ENCODE data around the gene RALGAPA2. TPM values are rescaled to one million over a fixed set of nuclear protein-coding genes. Genes with fewer than 3 reads are reported as not detected.
A peak's percentile ranks its signal among the peaks of the same experiment; 100 is the strongest.

The RALGAPA2 gene
- total RNA-seq, 4 donors from 2014 or later: 89.7 to 126 (median 97.8) TPM

DNA sequence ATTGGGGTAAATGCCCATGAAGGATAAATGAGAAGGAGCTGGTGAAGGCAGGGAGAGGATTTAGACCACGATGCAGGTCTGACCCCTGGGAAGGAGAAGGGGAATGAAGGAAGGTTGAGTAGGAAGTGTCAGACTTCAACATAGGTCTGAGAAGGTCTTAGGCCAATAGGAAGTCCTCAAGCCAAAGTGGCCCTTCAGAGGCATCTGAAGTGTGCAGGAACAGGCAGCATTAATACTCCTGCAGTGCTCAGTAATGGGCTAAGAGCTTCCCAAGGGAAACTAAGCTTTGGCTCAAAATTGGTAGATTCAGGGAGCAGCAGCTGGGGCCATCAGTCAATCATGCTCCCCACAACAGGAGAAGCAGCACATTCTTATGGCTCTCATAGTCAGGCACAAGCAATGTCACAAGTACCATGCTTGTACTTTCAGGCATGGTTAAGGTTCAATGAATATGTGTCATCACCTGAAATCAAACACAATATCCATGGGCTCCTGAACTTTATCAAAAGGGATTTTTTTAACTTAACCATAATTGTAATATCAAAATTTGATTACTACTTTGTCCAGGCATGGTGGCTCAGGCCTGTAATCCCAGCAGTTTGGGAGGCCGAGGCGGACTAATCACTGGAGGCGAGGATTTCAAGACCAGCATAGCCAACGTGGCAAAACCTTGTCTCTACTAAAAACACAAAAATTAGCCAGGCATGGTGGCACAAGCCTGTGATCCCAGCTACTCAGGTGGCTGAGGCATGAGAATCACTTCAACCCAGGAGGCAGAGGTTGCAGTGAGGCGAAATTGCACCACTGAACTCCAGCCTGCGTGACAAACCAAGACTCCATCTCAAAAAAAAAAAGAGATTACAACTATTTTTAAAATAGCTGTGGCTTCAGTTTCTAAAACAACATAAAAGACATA is 9.9 kb downstream of the RALGAPA2 start:
- 65 to 72% methylated on average over 7 of the region's 7 CpGs for WGBS, 2 donors
- DNase-seq: peak; percentile 65 to 69
- Histone ChIP-seq H3K9me3 (no peaks in the 10 kb centered on the region), H3K36me3 (no peaks in the 10 kb centered on the region), H3K27ac (peak overlapping the region; percentile 56 to 71 (median 68)), H3K4me1 (peaks cover 19 to 47% of the 10 kb centered on the region in 2 donors), H3K4me3 (replicated peaks in 1 of 3) (no peak overlapping the region), H3K27me3 (no peaks in the 10 kb centered on the region)
- intact Hi-C loops (cut with DNase I): no loop called here
- no peak for TF ChIP-seq POLR2A (IDR thresholded peaks at IDR 0.05)
- TF ChIP-seq, protein P1, sequence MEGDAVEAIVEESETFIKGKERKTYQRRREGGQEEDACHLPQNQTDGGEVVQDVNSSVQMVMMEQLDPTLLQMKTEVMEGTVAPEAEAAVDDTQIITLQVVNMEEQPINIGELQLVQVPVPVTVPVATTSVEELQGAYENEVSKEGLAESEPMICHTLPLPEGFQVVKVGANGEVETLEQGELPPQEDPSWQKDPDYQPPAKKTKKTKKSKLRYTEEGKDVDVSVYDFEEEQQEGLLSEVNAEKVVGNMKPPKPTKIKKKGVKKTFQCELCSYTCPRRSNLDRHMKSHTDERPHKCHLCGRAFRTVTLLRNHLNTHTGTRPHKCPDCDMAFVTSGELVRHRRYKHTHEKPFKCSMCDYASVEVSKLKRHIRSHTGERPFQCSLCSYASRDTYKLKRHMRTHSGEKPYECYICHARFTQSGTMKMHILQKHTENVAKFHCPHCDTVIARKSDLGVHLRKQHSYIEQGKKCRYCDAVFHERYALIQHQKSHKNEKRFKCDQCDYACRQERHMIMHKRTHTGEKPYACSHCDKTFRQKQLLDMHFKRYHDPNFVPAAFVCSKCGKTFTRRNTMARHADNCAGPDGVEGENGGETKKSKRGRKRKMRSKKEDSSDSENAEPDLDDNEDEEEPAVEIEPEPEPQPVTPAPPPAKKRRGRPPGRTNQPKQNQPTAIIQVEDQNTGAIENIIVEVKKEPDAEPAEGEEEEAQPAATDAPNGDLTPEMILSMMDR (IDR thresholded peaks at IDR 0.05): no peak

DNA sequence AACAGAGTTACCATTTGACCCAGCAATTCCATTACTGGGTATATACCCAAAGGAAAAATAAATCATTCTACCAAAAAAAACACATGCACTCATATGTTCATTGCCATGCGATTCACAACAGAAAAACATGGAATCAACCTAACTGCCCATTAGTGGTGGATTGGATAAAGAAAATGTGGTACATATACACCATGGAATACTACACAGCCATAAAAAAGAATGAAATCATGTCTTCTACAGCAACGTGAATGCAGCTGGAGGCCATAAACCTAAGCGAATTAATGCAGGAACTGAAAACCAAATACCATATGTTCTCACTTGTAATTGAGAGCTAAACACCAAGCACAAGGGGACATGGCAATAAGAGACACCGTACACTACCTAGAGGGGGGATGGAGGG is 12.5 kb downstream of the RALGAPA2 start:
- Histone ChIP-seq H3K9me3 (no peaks in the 10 kb centered on the region), H3K4me3 (replicated peaks in 1 of 3) (no peak overlapping the region), H3K4me1 (peaks cover 40 to 59% of the 10 kb centered on the region in 2 donors), H3K27ac (no peak overlapping the region), H3K27me3 (no peaks in the 10 kb centered on the region), H3K36me3 (no peaks in the 10 kb centered on the region)
- TF ChIP-seq, protein P1 (IDR thresholded peaks at IDR 0.05): no peak
- TF ChIP-seq POLR2A (IDR thresholded peaks at IDR 0.05): no peak
- DNase-seq: no peak
- 86 to 94% methylated on average over 4 of the region's 4 CpGs for WGBS, 2 donors
- intact Hi-C loops (cut with DNase I): no loop called here

DNA sequence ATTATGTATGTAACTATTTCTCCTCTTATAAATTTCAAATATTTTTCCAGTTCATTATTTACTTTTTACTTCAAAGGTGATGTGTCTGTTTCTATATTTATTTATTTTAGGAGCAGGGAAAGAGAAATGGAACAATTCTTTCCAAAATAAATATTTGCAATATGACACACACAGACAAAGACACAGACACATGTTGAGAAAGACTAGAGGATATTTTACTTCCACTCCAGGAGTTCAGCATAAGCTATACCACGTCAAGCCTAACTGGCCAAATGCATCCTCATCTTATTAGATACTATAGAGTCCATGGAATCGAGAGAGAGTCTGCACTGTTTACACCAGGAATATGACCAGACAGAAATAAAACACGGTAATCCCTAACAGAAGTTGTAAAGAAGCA is 13.3 kb downstream of the RALGAPA2 start:
- no peak for TF ChIP-seq POLR2A (IDR thresholded peaks at IDR 0.05)
- TF ChIP-seq, protein P1 (IDR thresholded peaks at IDR 0.05): no peak
- Histone ChIP-seq H3K27ac (no peak overlapping the region), H3K4me1 (peaks cover 46 to 59% of the 10 kb centered on the region in 2 donors), H3K4me3 (replicated peaks in 1 of 3) (no peak overlapping the region), H3K36me3 (no peaks in the 10 kb centered on the region), H3K27me3 (no peaks in the 10 kb centered on the region), H3K9me3 (no peaks in the 10 kb centered on the region)
- no peak for DNase-seq
- intact Hi-C loops (cut with DNase I): no loop called here
- WGBS, 2 donors: 90 to 91% methylated on average over 3 of the region's 3 CpGs

DNA sequence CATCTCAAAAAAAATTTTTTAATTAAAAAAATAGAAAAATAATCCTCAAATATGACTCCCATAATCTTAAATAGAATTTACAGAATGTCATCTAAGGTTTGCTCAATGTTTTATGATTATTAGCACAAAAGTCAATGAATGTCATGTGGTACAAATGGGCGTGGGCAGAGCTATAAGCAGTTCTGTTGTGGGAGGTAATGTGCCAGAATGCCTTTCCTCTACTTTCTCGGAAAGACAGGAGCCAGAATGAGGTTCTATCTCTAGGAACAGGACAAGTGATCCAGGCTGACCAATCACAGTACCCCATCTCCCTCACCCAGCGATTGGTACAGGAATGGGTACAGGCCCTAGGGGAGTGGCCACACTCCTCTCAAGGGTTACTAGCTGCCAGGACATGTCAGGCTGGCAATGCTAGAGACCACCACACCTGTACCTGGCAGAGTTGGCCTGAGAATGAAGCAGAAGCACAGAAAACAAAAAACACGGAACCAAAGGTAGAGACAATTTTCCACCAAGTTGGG is 15.1 kb downstream of the RALGAPA2 start:
- Histone ChIP-seq H3K4me1 (peaks cover 51 to 60% of the 10 kb centered on the region in 2 donors), H3K4me3 (replicated peaks in 1 of 3) (no peak overlapping the region), H3K36me3 (no peaks in the 10 kb centered on the region), H3K9me3 (no peaks in the 10 kb centered on the region), H3K27ac (peak overlapping the region in 1 of 3 donors; percentile 53), H3K27me3 (no peaks in the 10 kb centered on the region)
- DNase-seq: no peak
- TF ChIP-seq POLR2A (IDR thresholded peaks at IDR 0.05): no peak
- TF ChIP-seq, protein P1 (IDR thresholded peaks at IDR 0.05): no peak
- 83 to 86% methylated on average over 4 of the region's 4 CpGs for WGBS, 2 donors
- intact Hi-C loops (cut with DNase I): no loop called here

Measured in thyroid gland (tissue), 4 donors.